Measurements from ENCODE around the gene DDX46.

Gene DDX46

GRCh38 chr5:134793111-134793510, 34.5 kb downstream of the DDX46 start:
- TF ChIP-seq YY1 (IDR thresholded peaks at IDR 0.05; ENCODE audit: low read depth): no peak
- no peak for TF ChIP-seq ZBTB7A (IDR thresholded peaks at IDR 0.05; ENCODE audit: low read depth)
- TF ChIP-seq CREB1 (IDR thresholded peaks at IDR 0.05; ENCODE audit: low read depth): no peak
- no peak for TF ChIP-seq EP300 (IDR thresholded peaks at IDR 0.05; ENCODE audit: borderline replicate concordance)
- TF ChIP-seq CEBPB (IDR thresholded peaks at IDR 0.05): no peak
- no peak for TF ChIP-seq USF1 (IDR thresholded peaks at IDR 0.05)
- no peak for TF ChIP-seq NFIC (IDR thresholded peaks at IDR 0.05)
- TF ChIP-seq EGR1 (IDR thresholded peaks at IDR 0.05): no peak

- no peak for TF ChIP-seq NFIC (IDR thresholded peaks at IDR 0.05)
- TF ChIP-seq USF1 (IDR thresholded peaks at IDR 0.05): no peak
- no peak for TF ChIP-seq CREB1 (IDR thresholded peaks at IDR 0.05; ENCODE audit: low read depth)
Measured at GRCh38 chr5:134794082-134794481, 35.5 kb downstream of the DDX46 start.

GRCh38 chr5:134794819-134795218, 36.2 kb downstream of the DDX46 start:
- TF ChIP-seq TEAD4 (IDR thresholded peaks at IDR 0.05): no peak
- TF ChIP-seq FOXM1 (IDR thresholded peaks at IDR 0.05; ENCODE audit: borderline replicate concordance, low read depth): no peak
- no peak for TF ChIP-seq ZBTB7A (IDR thresholded peaks at IDR 0.05; ENCODE audit: low read depth)
- no peak for TF ChIP-seq CEBPB (IDR thresholded peaks at IDR 0.05)
- no peak for TF ChIP-seq REST (IDR thresholded peaks at IDR 0.05; ENCODE audit: low read depth)
- TF ChIP-seq MAX (IDR thresholded peaks at IDR 0.05): no peak
- no peak for TF ChIP-seq USF1 (IDR thresholded peaks at IDR 0.05)
- no peak for TF ChIP-seq NFIC (IDR thresholded peaks at IDR 0.05)
- TF ChIP-seq TAF1 (IDR thresholded peaks at IDR 0.05; ENCODE audit: low read depth): no peak
- no peak for TF ChIP-seq TCF12 (IDR thresholded peaks at IDR 0.05; ENCODE audit: low read depth)
- TF ChIP-seq EGR1 (IDR thresholded peaks at IDR 0.05): no peak
- TF ChIP-seq RAD21 (IDR thresholded peaks at IDR 0.05; ENCODE audit: low read depth): no peak
- no peak for TF ChIP-seq YY1 (IDR thresholded peaks at IDR 0.05; ENCODE audit: low read depth)
- no peak for TF ChIP-seq EP300 (IDR thresholded peaks at IDR 0.05; ENCODE audit: borderline replicate concordance)
- TF ChIP-seq CREB1 (IDR thresholded peaks at IDR 0.05; ENCODE audit: low read depth): no peak

- TF ChIP-seq EP300 (IDR thresholded peaks at IDR 0.05; ENCODE audit: borderline replicate concordance): no peak
- no peak for TF ChIP-seq ZBTB7A (IDR thresholded peaks at IDR 0.05; ENCODE audit: low read depth)
Measured at GRCh38 chr5:134798468-134798867, 39.9 kb downstream of the DDX46 start.

GRCh38 chr5:134803821-134804220, 45.2 kb downstream of the DDX46 start:
- TF ChIP-seq RAD21 (IDR thresholded peaks at IDR 0.05; ENCODE audit: low read depth) (no peak), NFIC (IDR thresholded peaks at IDR 0.05) (no peak), TCF12 (IDR thresholded peaks at IDR 0.05; ENCODE audit: low read depth) (no peak), TEAD4 (IDR thresholded peaks at IDR 0.05) (no peak), EP300 (IDR thresholded peaks at IDR 0.05; ENCODE audit: borderline replicate concordance) (no peak), TAF1 (IDR thresholded peaks at IDR 0.05; ENCODE audit: low read depth) (no peak)

GRCh38 chr5:134813407-134813806, 54.8 kb downstream of the DDX46 start:
- TF ChIP-seq TAF1 (IDR thresholded peaks at IDR 0.05; ENCODE audit: low read depth) (no peak), ZBTB7A (IDR thresholded peaks at IDR 0.05; ENCODE audit: low read depth) (no peak), NFIC (IDR thresholded peaks at IDR 0.05) (no peak), EGR1 (IDR thresholded peaks at IDR 0.05) (no peak), USF1 (IDR thresholded peaks at IDR 0.05) (no peak), CREB1 (IDR thresholded peaks at IDR 0.05; ENCODE audit: low read depth) (no peak)

GRCh38 chr5:134813827-134814226, 55.2 kb downstream of the DDX46 start:
- TF ChIP-seq USF1 (IDR thresholded peaks at IDR 0.05) (no peak), EP300 (IDR thresholded peaks at IDR 0.05; ENCODE audit: borderline replicate concordance) (no peak), CREB1 (IDR thresholded peaks at IDR 0.05; ENCODE audit: low read depth) (no peak), TCF12 (IDR thresholded peaks at IDR 0.05; ENCODE audit: low read depth) (no peak), EGR1 (IDR thresholded peaks at IDR 0.05) (no peak), YY1 (IDR thresholded peaks at IDR 0.05; ENCODE audit: low read depth) (no peak), TAF1 (IDR thresholded peaks at IDR 0.05; ENCODE audit: low read depth) (no peak), FOXM1 (IDR thresholded peaks at IDR 0.05; ENCODE audit: borderline replicate concordance, low read depth) (no peak), ZBTB7A (IDR thresholded peaks at IDR 0.05; ENCODE audit: low read depth) (no peak), NFIC (IDR thresholded peaks at IDR 0.05) (no peak), CEBPB (IDR thresholded peaks at IDR 0.05) (no peak), TEAD4 (IDR thresholded peaks at IDR 0.05) (no peak), RAD21 (IDR thresholded peaks at IDR 0.05; ENCODE audit: low read depth) (no peak), REST (IDR thresholded peaks at IDR 0.05; ENCODE audit: low read depth) (no peak), MAX (IDR thresholded peaks at IDR 0.05) (no peak)
